HepG2 (cell line): ENCODE measurements around the gene DOCK4. TPM values are rescaled to one million over a fixed set of nuclear protein-coding genes. Genes with fewer than 3 reads are reported as not detected.

Source experiments
- ASH2L ChIP-seq: fragments of 300-600, 200-600 bp; sonication (generic); IDR thresholded peaks from 2 replicates; pipeline ENCODE4 v1.7.0; 2017; ENCODE audit warnings: low read depth, mild to moderate bottlenecking, moderate library complexity, mixed read lengths, low read length; ENCODE audit not compliant: insufficient read length
- HIVEP1 ChIP-seq: sonication (generic); formaldehyde crosslinking; IDR thresholded peaks from 2 replicates; pipeline ENCODE4 v1.4.0; 2020; ENCODE audit warnings: mild to moderate bottlenecking, missing genetic modification reagents
- MIXL1 ChIP-seq: IDR thresholded peaks from 2 replicates; pipeline ENCODE4 v1.6.1; 2016
- MTF1 ChIP-seq: sonication (generic); formaldehyde crosslinking; IDR thresholded peaks from 2 replicates; pipeline ENCODE4 v1.5.0; 2020; ENCODE audit warnings: missing genetic modification reagents
- NPAS2 ChIP-seq: sonication (generic); formaldehyde crosslinking; IDR thresholded peaks from 2 replicates; pipeline ENCODE4 v1.8.0; 2022; ENCODE audit warnings: mild to moderate bottlenecking, missing genetic modification reagents, borderline replicate concordance
- PCBP2 ChIP-seq: fragments of 200-400 bp; formaldehyde crosslinking; optimal IDR thresholded peaks from 2 replicates; pipeline ENCODE3; 2018; ENCODE audit warnings: low read length, low read depth; ENCODE audit not compliant: poor library complexity, severe bottlenecking
- RARA ChIP-seq: IDR thresholded peaks from 2 replicates; pipeline ENCODE4 v1.6.1; 2016; ENCODE audit warnings: missing genetic modification reagents, missing compliant biosample characterization
- REXO4 ChIP-seq: sonication (generic); formaldehyde crosslinking; IDR thresholded peaks from 2 replicates; pipeline ENCODE4 v1.8.0; 2022; ENCODE audit warnings: missing genetic modification reagents, mild to moderate bottlenecking, borderline replicate concordance
- ZFAT ChIP-seq: sonication (generic); formaldehyde crosslinking; conservative IDR thresholded peaks from 2 replicates; pipeline ENCODE4 v1.8.1; 2023; ENCODE audit warnings: missing genetic modification reagents, inconsistent platforms
- ZMYM3 ChIP-seq: sonication (generic); formaldehyde crosslinking; IDR thresholded peaks from 2 replicates; pipeline ENCODE4 v1.5.1; 2020; ENCODE audit warnings: mild to moderate bottlenecking, missing genetic modification reagents
- ZSCAN31 ChIP-seq: sonication (generic); formaldehyde crosslinking; IDR thresholded peaks from 2 replicates; pipeline ENCODE4 v1.5.0; 2020; ENCODE audit warnings: low read depth, mild to moderate bottlenecking, missing genetic modification reagents
- polyA plus RNA-seq, 8 experiments: library from polyadenylated mRNA; depleted of rRNA in 3 of 8; stranded (reverse) in 7 of 8; unstranded in 1 of 8; fragments of >200 nt; fragmentation: Illumina TruSeq in 4 of 8; extraction: Trizol in 4 of 8; gene quantifications; 2 replicates each; pipeline versions ENCODE4 v1.2.1 to v1.2.3, GENCODE V29; 2011 to 2016; ENCODE audit warnings: low read depth in 4 of 8, missing spikeins in 1 of 8, mixed read lengths in 1 of 8; ENCODE audit not compliant: insufficient read depth in 1 of 8
- total RNA-seq, 5 experiments: library from RNA; depleted of rRNA; stranded (reverse); fragments of >200 nt; fragmentation: Illumina TruSeq; extraction: Trizol; gene quantifications; 2 replicates each; pipeline ENCODE4 v1.2.3, GENCODE V29; 2016; ENCODE audit warnings: low read depth in 1 of 5
- TF ChIP-seq, protein P1 (sequence below), 2 experiments: sonication (generic) in 1 of 2; formaldehyde crosslinking in 1 of 2; IDR thresholded peaks; 2 replicates each; pipeline versions ENCODE4 v1.6.1 to v1.9.0; 2014 to 2022; ENCODE audit warnings: antibody characterized with exemption in 1 of 2, borderline replicate concordance in 1 of 2, inconsistent platforms in 1 of 2, low read depth in 1 of 2, missing genetic modification reagents in 1 of 2
- TF ChIP-seq, protein P2 (sequence below), 2 experiments: fragments of 450-650 bp in 1 of 2; sonication (generic) in 1 of 2; formaldehyde crosslinking in 1 of 2; IDR thresholded peaks; 2 replicates each; pipeline versions ENCODE4 v1.6.1 to v1.8.0; 2016 to 2022; ENCODE audit warnings: antibody characterized with exemption in 1 of 2, mild to moderate bottlenecking in 1 of 2, missing genetic modification reagents in 1 of 2

DOCK4 gene
- total and polyA plus RNA-seq, 2 of the 13 experiments (the other 11 are each of a cell fraction or from before 2014, with no cell fraction given): 13.5 to 17.4 TPM

DNA sequence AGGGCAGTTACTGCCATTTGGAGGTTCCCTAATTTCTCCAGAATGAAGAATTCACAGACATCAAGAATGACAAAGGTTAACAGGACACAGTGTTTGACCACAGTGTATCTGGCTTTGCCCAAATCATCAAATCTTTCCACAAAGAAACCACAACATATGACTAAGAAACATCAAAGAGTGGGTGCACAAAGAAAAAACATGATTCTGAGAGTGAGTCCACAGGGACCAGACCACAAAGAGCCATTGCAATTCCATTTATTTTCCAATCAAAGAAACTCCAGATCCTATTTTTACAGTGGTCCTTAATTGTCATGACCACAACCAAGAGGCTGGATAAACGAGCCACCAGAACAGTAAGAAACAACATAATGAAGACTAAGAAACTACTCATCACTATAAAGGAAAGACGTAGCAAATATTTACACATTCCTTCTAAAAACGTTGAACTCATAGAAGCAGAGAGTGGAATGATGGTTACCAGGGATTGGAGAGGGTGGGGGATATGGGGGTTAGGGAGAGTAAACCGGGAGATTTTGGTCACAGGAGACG is 286.5 kb downstream of the DOCK4 start (continued):
- TF ChIP-seq, protein P1, sequence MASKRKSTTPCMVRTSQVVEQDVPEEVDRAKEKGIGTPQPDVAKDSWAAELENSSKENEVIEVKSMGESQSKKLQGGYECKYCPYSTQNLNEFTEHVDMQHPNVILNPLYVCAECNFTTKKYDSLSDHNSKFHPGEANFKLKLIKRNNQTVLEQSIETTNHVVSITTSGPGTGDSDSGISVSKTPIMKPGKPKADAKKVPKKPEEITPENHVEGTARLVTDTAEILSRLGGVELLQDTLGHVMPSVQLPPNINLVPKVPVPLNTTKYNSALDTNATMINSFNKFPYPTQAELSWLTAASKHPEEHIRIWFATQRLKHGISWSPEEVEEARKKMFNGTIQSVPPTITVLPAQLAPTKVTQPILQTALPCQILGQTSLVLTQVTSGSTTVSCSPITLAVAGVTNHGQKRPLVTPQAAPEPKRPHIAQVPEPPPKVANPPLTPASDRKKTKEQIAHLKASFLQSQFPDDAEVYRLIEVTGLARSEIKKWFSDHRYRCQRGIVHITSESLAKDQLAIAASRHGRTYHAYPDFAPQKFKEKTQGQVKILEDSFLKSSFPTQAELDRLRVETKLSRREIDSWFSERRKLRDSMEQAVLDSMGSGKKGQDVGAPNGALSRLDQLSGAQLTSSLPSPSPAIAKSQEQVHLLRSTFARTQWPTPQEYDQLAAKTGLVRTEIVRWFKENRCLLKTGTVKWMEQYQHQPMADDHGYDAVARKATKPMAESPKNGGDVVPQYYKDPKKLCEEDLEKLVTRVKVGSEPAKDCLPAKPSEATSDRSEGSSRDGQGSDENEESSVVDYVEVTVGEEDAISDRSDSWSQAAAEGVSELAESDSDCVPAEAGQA (IDR thresholded peaks at IDR 0.05; ENCODE audit: low read depth): no peak
- TF ChIP-seq, protein P1 (CRISPR knock-in tag; IDR thresholded peaks at IDR 0.05; ENCODE audit: borderline replicate concordance): no peak
- TF ChIP-seq ZFAT (CRISPR knock-in tag) (no peak), ZSCAN31 (no peak), HIVEP1 (CRISPR knock-in tag) (no peak), ZMYM3 (CRISPR knock-in tag) (no peak), NPAS2 (no peak), RARA (peak; percentile 71), MTF1 (CRISPR knock-in tag) (no peak), ASH2L (peak; percentile 78), MIXL1 (CRISPR knock-in tag) (no peak), REXO4 (no peak), PCBP2 (no peak)
- TF ChIP-seq, protein P2, sequence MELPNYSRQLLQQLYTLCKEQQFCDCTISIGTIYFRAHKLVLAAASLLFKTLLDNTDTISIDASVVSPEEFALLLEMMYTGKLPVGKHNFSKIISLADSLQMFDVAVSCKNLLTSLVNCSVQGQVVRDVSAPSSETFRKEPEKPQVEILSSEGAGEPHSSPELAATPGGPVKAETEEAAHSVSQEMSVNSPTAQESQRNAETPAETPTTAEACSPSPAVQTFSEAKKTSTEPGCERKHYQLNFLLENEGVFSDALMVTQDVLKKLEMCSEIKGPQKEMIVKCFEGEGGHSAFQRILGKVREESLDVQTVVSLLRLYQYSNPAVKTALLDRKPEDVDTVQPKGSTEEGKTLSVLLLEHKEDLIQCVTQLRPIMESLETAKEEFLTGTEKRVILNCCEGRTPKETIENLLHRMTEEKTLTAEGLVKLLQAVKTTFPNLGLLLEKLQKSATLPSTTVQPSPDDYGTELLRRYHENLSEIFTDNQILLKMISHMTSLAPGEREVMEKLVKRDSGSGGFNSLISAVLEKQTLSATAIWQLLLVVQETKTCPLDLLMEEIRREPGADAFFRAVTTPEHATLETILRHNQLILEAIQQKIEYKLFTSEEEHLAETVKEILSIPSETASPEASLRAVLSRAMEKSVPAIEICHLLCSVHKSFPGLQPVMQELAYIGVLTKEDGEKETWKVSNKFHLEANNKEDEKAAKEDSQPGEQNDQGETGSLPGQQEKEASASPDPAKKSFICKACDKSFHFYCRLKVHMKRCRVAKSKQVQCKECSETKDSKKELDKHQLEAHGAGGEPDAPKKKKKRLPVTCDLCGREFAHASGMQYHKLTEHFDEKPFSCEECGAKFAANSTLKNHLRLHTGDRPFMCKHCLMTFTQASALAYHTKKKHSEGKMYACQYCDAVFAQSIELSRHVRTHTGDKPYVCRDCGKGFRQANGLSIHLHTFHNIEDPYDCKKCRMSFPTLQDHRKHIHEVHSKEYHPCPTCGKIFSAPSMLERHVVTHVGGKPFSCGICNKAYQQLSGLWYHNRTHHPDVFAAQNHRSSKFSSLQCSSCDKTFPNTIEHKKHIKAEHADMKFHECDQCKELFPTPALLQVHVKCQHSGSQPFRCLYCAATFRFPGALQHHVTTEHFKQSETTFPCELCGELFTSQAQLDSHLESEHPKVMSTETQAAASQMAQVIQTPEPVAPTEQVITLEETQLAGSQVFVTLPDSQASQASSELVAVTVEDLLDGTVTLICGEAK (IDR thresholded peaks at IDR 0.05): no peak
- TF ChIP-seq, protein P2 (CRISPR knock-in tag; IDR thresholded peaks at IDR 0.05): no peak
